H1 (cell line): ENCODE data around the gene FKBP8. TPM values are rescaled to one million over a fixed set of nuclear protein-coding genes. Genes with fewer than 3 reads are reported as not detected.

Experiments
- CEBPB ChIP-seq: IDR thresholded peaks from 2 replicates; pipeline ENCODE4 v1.6.1; 2012; ENCODE audit warnings: low read depth, low read length
- CTBP2 ChIP-seq: IDR thresholded peaks from 2 replicates; pipeline ENCODE4 v1.7.0; 2011; ENCODE audit warnings: borderline replicate concordance, mild to moderate bottlenecking, moderate library complexity, mixed read lengths, low read length; ENCODE audit not compliant: insufficient read depth, insufficient read length
- EZH2 ChIP-seq: fragments of 200-600 bp; sonication (generic); IDR thresholded peaks from 2 replicates; pipeline ENCODE4 v1.7.1; 2012; ENCODE audit warnings: low read depth, mild to moderate bottlenecking, moderate library complexity, low read length, inconsistent platforms; ENCODE audit not compliant: severe bottlenecking
- HDAC2 ChIP-seq, 2 experiments: fragments of 300-600 bp in 1 of 2; sonication (generic) in 1 of 2; IDR thresholded peaks; 2 replicates each; pipeline ENCODE4 v1.6.1; 2011 to 2012; ENCODE audit warnings: low read depth in 2 of 2, low read length in 2 of 2, mild to moderate bottlenecking in 2 of 2, moderate library complexity in 2 of 2, borderline replicate concordance in 1 of 2, inconsistent platforms in 1 of 2
- KDM4A ChIP-seq: IDR thresholded peaks from one replicate; pipeline ENCODE4 v1.7.1; 2012; ENCODE audit warnings: low read depth, mild to moderate bottlenecking, moderate library complexity, low read length, inconsistent platforms; ENCODE audit not compliant: severe bottlenecking
- KDM5A ChIP-seq: fragments of 200-600 bp; IDR thresholded peaks from 2 replicates; pipeline ENCODE4 v1.7.1; 2012; ENCODE audit warnings: mild to moderate bottlenecking, low read length, inconsistent platforms, mixed read lengths
- RAD21 ChIP-seq, 2 experiments: IDR thresholded peaks in 1 of 2; conservative IDR thresholded peaks in 1 of 2; 2 replicates each; pipeline ENCODE4 v1.6.1; 2011; ENCODE audit warnings: low read depth in 2 of 2, low read length in 2 of 2, improper control_type of control experiment in 1 of 2, inconsistent platforms in 1 of 2, mild to moderate bottlenecking in 1 of 2, moderate library complexity in 1 of 2
- polyA plus RNA-seq, 7 experiments: library from polyadenylated mRNA; depleted of rRNA in 3 of 7; stranded (reverse) in 5 of 7; unstranded in 2 of 7; fragments of >200 nt in 5 of 7; fragments of 200-250 nt in 2 of 7; gene quantifications; 1 replicate in 5 of 7; 2 replicates in 1 of 7; 4 replicates in 1 of 7; pipeline versions ENCODE4 v1.2.1 to v1.2.3, GENCODE V29; 2011 to 2013; ENCODE audit warnings: missing spikeins in 2 of 7, mixed read lengths in 2 of 7
- total RNA-seq: library from RNA; stranded (reverse); fragmentation: NEBNext Ultra II Directional; extraction: Animal tissue kit (Norgen Biotek cat#: 25700); gene quantifications from 2 replicates; pipeline ENCODE4 v1.2.1, GENCODE V29; 2021

FKBP8 gene
- total and polyA plus RNA-seq, 2 of the 8 experiments (the other 6 are each of a cell fraction or from before 2014, with no cell fraction given): 264 to 309 TPM

- TF ChIP-seq KDM5A (no peak), KDM4A (no peak), CEBPB (no peak), RAD21 (IDR thresholded peaks at IDR 0.05 in 1 of 2, conservative IDR thresholded peaks at IDR 0.05 in 1 of 2; ENCODE audit: low read depth in 2 of 2, low read length in 2 of 2) (no peak), CTBP2 (no peak), HDAC2 (IDR thresholded peaks at IDR 0.05; ENCODE audit: borderline replicate concordance in 1 of 2, low read depth in 2 of 2, low read length in 2 of 2) (no peak), EZH2 (no peak)
These were observed 41.5 kb downstream of the FKBP8 start (continued) for GRCh38 chr19:18501832-18502231.
